ENCODE measurements around the gene TRDMT1.

The TRDMT1 gene

GRCh38 chr10:17200912-17201793 lies at the start of gene TRDMT1:
TSS of gene TRDMT1 (minus strand) at chr10:17201672. CDS start at chr10:17201634, 38 bp downstream.
- Histone ChIP-seq H3F3A (ENCODE audit: control insufficient read depth, insufficient read depth) (no peaks in the 10 kb centered on the region), H3K9me2 (replicated peaks; ENCODE audit: control insufficient read depth, low read length) (no peaks in the 10 kb centered on the region), H3K79me2 (ENCODE audit: control insufficient read depth, low read length) (peaks cover 22% of the 10 kb centered on the region), H3K27me3 (ENCODE audit: control insufficient read depth, low read length) (no peaks in the 10 kb centered on the region), H3K9me3 (ENCODE audit: control insufficient read depth, insufficient read depth, low read length) (no peaks in the 10 kb centered on the region), H4K20me1 (ENCODE audit: control insufficient read depth, insufficient read depth, low read depth, low read length) (no peaks in the 10 kb centered on the region), H3K27ac (ENCODE audit: low read depth, low read length) (peak within 1 kb of the TSS; percentile 25), H3K4me3 (ENCODE audit: low read length) (peak within 1 kb of the TSS; percentile 79), H3K36me3 (ENCODE audit: control insufficient read depth, low read length) (no peaks in the 10 kb centered on the region), H3K4me1 (ENCODE audit: control insufficient read depth, low read length) (peaks cover 19% of the 10 kb centered on the region), H3K4me2 (ENCODE audit: low read length) (peak within 1 kb of the TSS; percentile 67)
- TF ChIP-seq EZH2phosphoT487 (IDR thresholded peaks at IDR 0.05; ENCODE audit: borderline replicate concordance, low read length) (no peak), CTCF (IDR thresholded peaks at IDR 0.05; ENCODE audit: low read depth, low read length, poor library complexity, severe bottlenecking) (no peak)

GRCh38 chr10:17250736-17251135 lies 49.3 kb upstream of the TRDMT1 start:
- H4K20me1 ChIP-seq (ENCODE audit: control insufficient read depth, insufficient read depth, low read depth, low read length): no peaks in the 10 kb centered on the region
- TF ChIP-seq EZH2phosphoT487 (IDR thresholded peaks at IDR 0.05; ENCODE audit: borderline replicate concordance, low read length) (no peak), CTCF (IDR thresholded peaks at IDR 0.05; ENCODE audit: low read depth, low read length, poor library complexity, severe bottlenecking) (no peak)
- no peaks in the 10 kb centered on the region for H3K4me1 ChIP-seq (ENCODE audit: control insufficient read depth, low read length)
- no peaks in the 10 kb centered on the region for H3K79me2 ChIP-seq (ENCODE audit: control insufficient read depth, low read length)
- H3K4me2 ChIP-seq (ENCODE audit: low read length): no peak overlapping the region
- H3K4me3 ChIP-seq (ENCODE audit: low read length): no peak overlapping the region
- no peaks in the 10 kb centered on the region for H3K9me3 ChIP-seq (ENCODE audit: control insufficient read depth, insufficient read depth, low read length)
- no peak overlapping the region for H3K27ac ChIP-seq (ENCODE audit: low read depth, low read length)
- H3K36me3 ChIP-seq (ENCODE audit: control insufficient read depth, low read length): no peaks in the 10 kb centered on the region
- no peaks in the 10 kb centered on the region for H3K9me2 ChIP-seq (replicated peaks; ENCODE audit: control insufficient read depth, low read length)
- no peaks in the 10 kb centered on the region for H3F3A ChIP-seq (ENCODE audit: control insufficient read depth, insufficient read depth)
- H3K27me3 ChIP-seq (ENCODE audit: control insufficient read depth, low read length): 0 out of 2 replicates have a peak, but pooled peaks cover 2% of the 10 kb centered on the region

- Histone ChIP-seq H4K20me1 (ENCODE audit: control insufficient read depth, insufficient read depth, low read depth, low read length) (no peaks in the 10 kb centered on the region), H3K9me3 (ENCODE audit: control insufficient read depth, insufficient read depth, low read length) (no peaks in the 10 kb centered on the region), H3K4me2 (ENCODE audit: low read length) (no peak overlapping the region), H3K36me3 (ENCODE audit: control insufficient read depth, low read length) (no peaks in the 10 kb centered on the region), H3K27me3 (ENCODE audit: control insufficient read depth, low read length) (0 out of 2 replicates have a peak, but pooled peaks cover 2% of the 10 kb centered on the region), H3K4me3 (ENCODE audit: low read length) (no peak overlapping the region), H3K27ac (ENCODE audit: low read depth, low read length) (no peak overlapping the region), H3K79me2 (ENCODE audit: control insufficient read depth, low read length) (no peaks in the 10 kb centered on the region), H3F3A (ENCODE audit: control insufficient read depth, insufficient read depth) (no peaks in the 10 kb centered on the region), H3K4me1 (ENCODE audit: control insufficient read depth, low read length) (no peaks in the 10 kb centered on the region), H3K9me2 (replicated peaks; ENCODE audit: control insufficient read depth, low read length) (no peaks in the 10 kb centered on the region)
- TF ChIP-seq EZH2phosphoT487 (IDR thresholded peaks at IDR 0.05; ENCODE audit: borderline replicate concordance, low read length) (no peak), CTCF (IDR thresholded peaks at IDR 0.05; ENCODE audit: low read depth, low read length, poor library complexity, severe bottlenecking) (no peak)
Measured at GRCh38 chr10:17249820-17250219, 48.3 kb upstream of the TRDMT1 start.

Measured in DOHH2 (cell line).